HEK293T (cell line): Measurements from ENCODE around the gene TRIM15.
A peak's percentile ranks its signal among the peaks of the same experiment; 100 is the strongest.

Experiments used
- CTCF ChIA-PET: fragments of 350-600 bp; formaldehyde crosslinking; extraction: SDS; loops from one replicate; lab custom pipeline; 2021; ENCODE audit warnings: antibody characterized with exemption, inconsistent platforms; lab: Yijun Ruan, JAX
- POLR2A ChIA-PET: fragments of 350-600 bp; formaldehyde crosslinking; extraction: SDS; loops from one replicate; lab custom pipeline; 2020; ENCODE audit warnings: antibody characterized with exemption, inconsistent platforms; lab: Yijun Ruan, JAX
- DNase-seq: peaks from one replicate; pipeline ENCODE4 v3.0.0; 2012; ENCODE audit warnings: mixed read lengths; ENCODE audit errors: extremely low spot score
- ARNT ChIP-seq: fragments of 450-650 bp; IDR thresholded peaks from 2 replicates; pipeline ENCODE4 v1.6.1; 2017; ENCODE audit warnings: mild to moderate bottlenecking
- BHLHE40 ChIP-seq: fragments of 450-650 bp; IDR thresholded peaks from 2 replicates; pipeline ENCODE4 v1.6.1; 2016; ENCODE audit warnings: mild to moderate bottlenecking, moderate library complexity, borderline replicate concordance
- CTBP1 ChIP-seq: fragments of 450-650 bp; IDR thresholded peaks from 2 replicates; pipeline ENCODE4 v1.6.1; 2016; ENCODE audit warnings: borderline replicate concordance
- ELF4 ChIP-seq: fragments of 450-650 bp; IDR thresholded peaks from 2 replicates; pipeline ENCODE4 v1.6.1; 2017; ENCODE audit warnings: antibody characterized with exemption
- FOXA1 ChIP-seq: fragments of 450-650 bp; IDR thresholded peaks from 2 replicates; pipeline ENCODE4 v1.6.1; 2016; ENCODE audit warnings: mild to moderate bottlenecking
- FOXK2 ChIP-seq: fragments of 450-650 bp; IDR thresholded peaks from 2 replicates; pipeline ENCODE4 v1.6.1; 2016; ENCODE audit warnings: mild to moderate bottlenecking
- FOXM1 ChIP-seq: fragments of 450-650 bp; IDR thresholded peaks from 2 replicates; pipeline ENCODE4 v1.6.1; 2017; ENCODE audit warnings: mild to moderate bottlenecking, borderline replicate concordance
- HDGF ChIP-seq: fragments of 450-650 bp; IDR thresholded peaks from 2 replicates; pipeline ENCODE4 v1.6.1; 2017; ENCODE audit warnings: antibody characterized with exemption, borderline replicate concordance
- L3MBTL2 ChIP-seq: fragments of 450-650 bp; conservative IDR thresholded peaks from 2 replicates; pipeline ENCODE4 v1.6.1; 2016; ENCODE audit warnings: mild to moderate bottlenecking
- LEF1 ChIP-seq: fragments of 450-650 bp; IDR thresholded peaks from 2 replicates; pipeline ENCODE4 v1.6.1; 2017; ENCODE audit warnings: mild to moderate bottlenecking, borderline replicate concordance
- NFRKB ChIP-seq: fragments of 450-650 bp; IDR thresholded peaks from 2 replicates; pipeline ENCODE4 v1.6.1; 2016; ENCODE audit warnings: mild to moderate bottlenecking, moderate library complexity
- PKNOX1 ChIP-seq: fragments of 450-650 bp; IDR thresholded peaks from 2 replicates; pipeline ENCODE4 v1.6.1; 2016
- SP1 ChIP-seq: fragments of 450-650 bp; IDR thresholded peaks from 2 replicates; pipeline ENCODE4 v1.6.1; 2017
- SUZ12 ChIP-seq: fragments of 450-650 bp; IDR thresholded peaks from 2 replicates; pipeline ENCODE4 v1.6.1; 2016; ENCODE audit warnings: mild to moderate bottlenecking
- TARDBP ChIP-seq: fragments of 450-650 bp; IDR thresholded peaks from 2 replicates; pipeline ENCODE4 v1.6.1; 2016
- ZNF384 ChIP-seq: fragments of 450-650 bp; IDR thresholded peaks from 2 replicates; pipeline ENCODE4 v1.6.1; 2016

Gene TRIM15

GRCh38 chr6:30167101-30167500 is 3.8 kb downstream of the TRIM15 start:
- POLR2A ChIA-PET = no interaction called here
- CTCF ChIA-PET = no interaction called here
- DNase-seq = no peak
- TF ChIP-seq TARDBP (no peak), ARNT (no peak), LEF1 (no peak), SUZ12 (no peak)

GRCh38 chr6:30168741-30169140 is 5.4 kb downstream of the TRIM15 start:
- CTCF ChIA-PET = interaction anchor here (1.0 to 1.2 kb wide), 2 partner anchors 65 to 67 kb away, joined by 4 read pairs; no protein-coding TSS in a partner anchor
- POLR2A ChIA-PET = interaction anchor here (1.2 to 1.3 kb wide), 2 partner anchors 65 to 67 kb away, joined by 3 read pairs; no protein-coding TSS in a partner anchor

GRCh38 chr6:30169658-30170614 is 6.6 kb downstream of the TRIM15 start:
- no peak for TF ChIP-seq ARNT
- TF ChIP-seq TARDBP = no peak
- TF ChIP-seq L3MBTL2 = no peak
- no peak for TF ChIP-seq FOXK2
- no peak for TF ChIP-seq ELF4
- CTCF ChIA-PET = interaction anchor here (0.6 kb wide), 3 partner anchors 29 to 303 kb away, joined by 3 to 4 read pairs (median 3); no protein-coding TSS in a partner anchor
- peak; percentile 65 for DNase-seq
- POLR2A ChIA-PET = interaction anchor here (1.2 to 1.5 kb wide), 2 partner anchors 16 to 67 kb away, joined by 3 read pairs; no protein-coding TSS in a partner anchor

More at GRCh38 chr6:30168741-30169140, 5.4 kb downstream of the TRIM15 start:
- no peak for TF ChIP-seq SUZ12
- TF ChIP-seq HDGF = no peak
- TF ChIP-seq FOXA1 = no peak
- no peak for TF ChIP-seq BHLHE40
- no peak for TF ChIP-seq ZNF384
- no peak for TF ChIP-seq LEF1
- no peak for TF ChIP-seq ELF4
- no peak for DNase-seq

- ChIA-PET POLR2A (no interaction called here), CTCF (no interaction called here)
- TF ChIP-seq CTBP1 (no peak), SP1 (no peak), ZNF384 (no peak), PKNOX1 (no peak), LEF1 (no peak), FOXK2 (no peak), L3MBTL2 (no peak), BHLHE40 (no peak), SUZ12 (no peak), FOXA1 (no peak), ELF4 (no peak), ARNT (no peak), TARDBP (no peak), NFRKB (no peak), FOXM1 (no peak), HDGF (no peak)
- no peak for DNase-seq
Measured at GRCh38 chr6:30171677-30172471, 8.5 kb downstream of the TRIM15 start.

- ChIA-PET POLR2A (no interaction called here), CTCF (no interaction called here)
- TF ChIP-seq ELF4 = no peak
- TF ChIP-seq FOXA1 = no peak
- no peak for TF ChIP-seq SUZ12
- no peak for TF ChIP-seq NFRKB
- TF ChIP-seq SP1 = no peak
- DNase-seq = no peak
Measured at GRCh38 chr6:30172681-30173080, 9.3 kb downstream of the TRIM15 start.

GRCh38 chr6:30175765-30176164 is 12.4 kb downstream of the TRIM15 start:
- POLR2A ChIA-PET = interaction anchor here (1.1 kb wide), 1 partner anchor 115 kb away, joined by 3 read pairs; the partner anchor contains the start of gene POLR1H
- TF ChIP-seq ELF4 = no peak
- no peak for TF ChIP-seq ZNF384
- TF ChIP-seq L3MBTL2 = no peak
- TF ChIP-seq TARDBP = no peak
- no peak for TF ChIP-seq PKNOX1
- TF ChIP-seq FOXA1 = no peak
- no peak for DNase-seq
- CTCF ChIA-PET = interaction anchor here (0.7 to 0.8 kb wide), 2 partner anchors 12 to 523 kb away, joined by 3 to 5 read pairs; no protein-coding TSS in a partner anchor

- TF ChIP-seq PKNOX1 = no peak
- no peak for TF ChIP-seq ELF4
- TF ChIP-seq FOXA1 = no peak
- TF ChIP-seq ZNF384 = no peak
- no peak for DNase-seq
- ChIA-PET CTCF (interaction anchor here (0.7 kb wide), 1 partner anchor 368 kb away, joined by 3 read pairs; no protein-coding TSS in a partner anchor), POLR2A (no interaction called here)
Measured at GRCh38 chr6:30178837-30179236, 15.5 kb downstream of the TRIM15 start.
